DMS114 treated with DMSO at 0.1 percent for 48 hours (cell line): ENCODE results near the gene PSMD3.
"Not testable (repeated sequence)": the region's sequence is repeated elsewhere in the genome, so short reads cannot be mapped to it uniquely, and the experiment has no call there.

Source experiments
- DNase-seq: peaks from one replicate; lab custom pipeline; 2025; ENCODE audit not compliant: unreplicated experiment; lab: John Stamatoyannopoulos, UW

PSMD3 gene

DNA sequence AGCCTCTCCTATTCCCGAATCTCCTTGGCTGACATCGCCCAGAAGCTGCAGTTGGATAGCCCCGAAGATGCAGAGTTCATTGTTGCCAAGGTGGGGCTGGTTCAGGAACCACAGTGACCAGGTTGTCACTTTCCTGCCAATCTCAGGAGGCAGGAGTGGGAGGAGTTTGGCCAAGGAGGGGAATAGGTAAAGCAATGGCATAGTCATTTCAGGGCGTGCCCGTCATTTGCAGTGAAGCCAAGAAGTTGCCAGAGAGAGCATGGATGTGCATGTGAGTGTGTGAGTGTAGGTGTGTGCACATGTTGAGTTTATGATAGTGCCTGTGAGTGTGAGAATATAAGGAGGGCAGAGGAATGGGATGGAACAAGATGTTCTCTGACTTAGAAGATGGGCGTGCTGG lies 14.8 kb downstream of the PSMD3 start:
- DNase-seq = no peak

DNA sequence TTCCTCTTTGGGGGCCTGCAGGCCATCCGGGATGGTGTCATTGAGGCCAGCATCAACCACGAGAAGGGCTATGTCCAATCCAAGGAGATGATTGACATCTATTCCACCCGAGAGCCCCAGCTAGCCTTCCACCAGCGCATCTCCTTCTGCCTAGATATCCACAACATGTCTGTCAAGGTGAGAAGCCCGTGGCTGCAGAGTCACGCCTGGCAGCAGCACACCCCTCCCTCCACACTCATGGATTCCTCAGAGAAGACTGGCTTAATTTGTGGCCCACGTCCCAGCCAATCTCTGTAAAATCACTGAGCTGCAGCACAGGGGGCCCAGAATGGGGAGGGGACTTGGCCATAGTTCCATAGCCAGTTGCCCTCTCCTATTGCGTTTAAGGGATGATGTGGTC lies 15.6 kb downstream of the PSMD3 start:
- no peak for DNase-seq

DNA sequence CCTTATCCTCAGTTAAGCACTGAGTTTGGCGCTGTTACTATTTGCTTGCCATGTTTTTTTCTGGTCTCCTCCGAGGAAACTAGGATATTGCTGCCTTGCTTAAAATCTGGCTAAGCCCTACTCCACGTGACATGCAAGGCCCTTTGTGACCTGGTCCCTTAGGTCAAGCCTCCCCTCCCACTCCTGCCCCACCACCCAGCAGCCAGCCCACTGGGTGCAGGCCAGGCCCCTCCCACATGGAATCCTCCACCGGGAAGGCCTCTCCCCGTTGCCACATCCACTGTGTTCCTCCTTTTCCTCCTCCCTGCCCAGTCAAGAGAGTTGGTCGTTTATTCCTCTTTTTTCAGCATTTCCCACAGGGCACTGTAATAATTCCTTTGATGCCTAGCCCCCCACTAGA lies 16.2 kb downstream of the PSMD3 start:
- DNase-seq = no peak

DNA sequence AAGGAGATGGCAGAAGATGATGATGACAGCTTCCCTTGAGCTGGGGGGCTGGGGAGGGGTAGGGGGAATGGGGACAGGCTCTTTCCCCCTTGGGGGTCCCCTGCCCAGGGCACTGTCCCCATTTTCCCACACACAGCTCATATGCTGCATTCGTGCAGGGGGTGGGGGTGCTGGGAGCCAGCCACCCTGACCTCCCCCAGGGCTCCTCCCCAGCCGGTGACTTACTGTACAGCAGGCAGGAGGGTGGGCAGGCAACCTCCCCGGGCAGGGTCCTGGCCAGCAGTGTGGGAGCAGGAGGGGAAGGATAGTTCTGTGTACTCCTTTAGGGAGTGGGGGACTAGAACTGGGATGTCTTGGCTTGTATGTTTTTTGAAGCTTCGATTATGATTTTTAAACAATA lies 16.9 kb downstream of the PSMD3 start:
- no peak for DNase-seq

DNA sequence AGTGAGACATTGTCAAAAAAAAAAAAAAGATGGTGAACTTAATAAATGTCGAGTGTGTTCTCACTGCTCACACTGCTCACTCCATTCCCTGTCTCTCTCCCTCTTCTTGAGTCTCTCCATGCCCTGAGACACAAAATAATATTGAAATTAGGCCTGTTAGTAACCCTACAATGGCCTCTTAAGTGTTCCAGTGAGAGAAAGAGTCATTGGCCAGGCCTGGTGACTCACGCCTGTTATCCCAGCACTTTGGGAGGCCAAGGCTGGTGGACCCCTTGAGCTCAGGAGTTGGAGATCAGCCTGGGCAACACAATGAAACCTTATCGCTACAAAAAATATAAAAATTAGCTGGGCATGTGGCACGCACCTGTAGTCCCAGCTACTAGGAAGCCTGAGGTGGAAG lies 18.5 kb downstream of the PSMD3 start:
- DNase-seq = no peak

DNA sequence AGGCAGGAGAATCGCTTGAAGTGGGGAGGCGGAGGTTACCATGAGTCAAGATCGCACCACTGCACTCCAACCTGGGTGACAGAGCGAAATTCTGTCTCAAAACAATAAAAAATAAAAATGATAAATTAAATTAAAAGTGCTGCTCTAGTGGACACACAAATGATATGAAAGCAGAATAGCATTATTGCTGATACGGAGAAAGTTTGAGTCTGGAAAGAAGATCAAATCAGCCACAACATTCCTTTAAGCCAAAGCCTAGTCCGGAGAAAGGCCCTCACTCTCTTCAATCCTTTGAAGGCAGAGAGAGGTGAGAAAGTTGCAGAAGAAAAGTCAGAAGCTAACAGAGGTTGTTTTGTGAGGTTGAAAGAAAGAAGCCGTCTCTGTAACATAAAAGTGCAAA lies 19.6 kb downstream of the PSMD3 start:
- DNase-seq = no peak

DNA sequence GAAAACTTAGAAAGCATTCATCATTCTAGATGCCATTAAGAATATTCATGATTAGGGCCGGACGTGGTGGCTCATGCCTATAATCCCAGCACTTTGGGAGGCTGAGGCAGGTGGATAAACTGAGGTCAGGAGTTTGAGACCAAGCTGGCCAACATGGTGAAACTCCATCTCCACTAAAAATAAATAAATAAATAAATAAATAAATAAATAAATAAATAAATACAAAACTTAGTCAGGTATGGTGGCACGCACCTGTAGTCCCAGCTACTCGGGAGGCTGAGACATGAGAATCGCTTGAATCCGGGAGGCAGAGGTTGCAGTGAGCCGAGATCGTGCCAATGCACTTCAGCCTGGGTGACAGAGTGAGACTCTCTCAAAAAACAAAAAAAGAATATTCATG lies 20.7 kb downstream of the PSMD3 start:
- not testable (repeated sequence) for DNase-seq

DNA sequence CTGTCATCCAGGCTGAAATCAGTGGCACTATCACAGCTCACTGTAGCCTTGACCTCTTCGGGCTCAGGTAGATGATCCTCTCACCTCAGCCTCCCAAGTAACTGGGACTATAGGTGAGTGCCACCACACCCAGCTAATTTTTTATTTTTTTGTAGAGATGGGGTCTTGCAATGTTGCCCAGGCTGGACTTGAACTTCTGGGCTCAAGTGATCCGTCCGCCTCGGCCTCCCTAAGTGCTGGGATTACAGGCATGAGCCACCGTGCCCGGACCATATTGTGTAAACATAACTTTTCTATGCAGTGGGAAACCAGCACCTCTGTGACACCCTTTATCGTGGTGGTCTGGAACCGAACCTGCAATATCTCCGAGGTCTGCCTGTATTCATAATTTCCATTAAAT lies 23.5 kb downstream of the PSMD3 start:
- no peak for DNase-seq

DNA sequence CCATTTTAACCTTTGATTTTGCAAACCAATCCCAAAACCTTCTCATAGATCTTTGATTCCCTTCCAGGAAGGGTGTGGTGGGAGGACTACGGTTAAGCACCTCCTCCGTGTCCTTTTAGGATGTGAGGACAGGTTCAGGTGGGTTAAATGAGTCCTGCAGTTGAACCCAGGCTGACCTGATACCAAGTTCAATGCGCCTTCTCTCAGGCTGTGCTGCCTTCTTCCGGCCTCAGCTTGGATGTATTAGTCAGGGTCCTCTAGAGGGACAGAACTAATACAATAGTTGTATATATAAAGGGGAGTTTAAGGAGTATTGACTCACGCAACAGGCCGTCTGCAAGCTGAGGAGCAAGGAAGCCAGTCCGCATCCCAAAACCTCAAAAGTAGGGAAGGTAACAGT lies 24.1 kb downstream of the PSMD3 start:
- DNase-seq = no peak

DNA sequence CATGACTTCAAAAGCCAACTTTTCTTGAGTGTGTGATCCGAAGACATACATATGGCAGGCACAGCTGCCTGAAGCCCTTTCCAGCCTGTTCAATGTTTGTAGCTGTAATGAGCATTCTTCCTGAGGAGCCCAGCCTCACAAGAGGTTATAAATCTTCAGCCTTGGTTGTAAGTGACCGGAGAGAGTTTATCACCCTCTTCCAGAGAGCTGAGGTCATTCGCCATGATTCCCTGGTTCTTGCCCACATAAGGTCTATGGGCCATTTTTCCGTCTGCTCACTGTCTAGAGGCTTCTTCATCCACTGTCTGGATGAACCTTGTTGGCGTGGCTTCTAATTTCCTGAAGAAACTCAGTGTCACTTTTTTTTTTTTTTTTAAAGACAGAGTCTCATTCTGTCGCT lies 24.9 kb downstream of the PSMD3 start:
- DNase-seq = no peak

DNA sequence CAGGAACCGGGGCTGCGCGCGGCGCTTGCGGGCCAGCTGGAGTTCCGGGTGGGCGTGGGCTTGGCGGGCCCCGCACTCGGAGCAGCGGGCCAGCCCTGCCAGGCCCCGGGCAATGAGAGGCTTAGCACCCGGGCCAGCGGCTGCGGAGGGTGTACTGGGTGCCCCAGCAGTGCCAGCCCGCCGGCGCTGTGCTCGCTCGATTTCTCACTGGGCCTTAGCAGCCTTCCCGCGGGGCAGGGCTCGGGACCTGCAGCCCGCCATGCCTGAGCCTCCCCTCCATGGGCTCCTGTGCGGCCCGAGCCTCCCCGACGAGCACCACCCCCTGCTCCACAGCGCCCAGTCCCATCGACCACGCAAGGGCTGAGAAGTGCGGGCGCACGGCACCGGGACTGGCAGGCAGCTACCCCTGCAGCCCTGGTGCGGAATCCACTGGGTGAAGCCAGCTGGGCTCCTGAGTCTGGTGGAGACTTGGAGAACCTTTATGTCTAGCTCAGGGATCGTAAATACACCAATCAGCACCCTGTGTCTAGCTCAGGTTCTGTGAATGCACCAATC lies 30.4 kb downstream of the PSMD3 start:
- not testable (repeated sequence) for DNase-seq

DNA sequence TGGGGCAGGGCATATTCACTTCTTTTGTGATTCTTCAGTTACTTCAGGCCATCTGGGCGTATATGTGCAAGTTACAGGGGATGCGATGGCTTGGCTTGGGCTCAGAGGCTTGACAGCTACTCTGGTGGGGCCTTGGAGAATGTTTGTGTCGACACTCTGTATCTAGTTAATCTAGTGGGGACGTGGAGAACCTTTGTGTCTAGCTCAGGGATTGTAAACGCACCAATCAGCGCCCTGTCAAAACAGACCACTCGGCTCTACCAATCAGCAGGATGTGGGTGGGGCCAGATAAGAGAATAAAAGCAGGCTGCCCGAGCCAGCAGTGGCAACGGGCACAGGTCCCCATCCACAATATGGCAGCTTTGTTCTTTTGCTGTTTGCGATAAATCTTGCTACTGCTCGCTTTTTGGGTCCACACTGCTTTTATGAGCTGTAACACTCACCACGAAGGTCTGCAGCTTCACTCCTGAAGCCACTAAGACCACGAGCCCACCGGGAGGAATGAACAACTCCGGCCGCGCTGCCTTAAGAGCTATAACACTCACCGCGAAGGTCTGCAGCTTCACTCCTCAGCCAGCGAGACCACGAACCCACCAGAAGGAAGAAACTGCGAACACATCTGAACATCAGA lies 31.5 kb downstream of the PSMD3 start:
- DNase-seq = not testable (repeated sequence)

DNA sequence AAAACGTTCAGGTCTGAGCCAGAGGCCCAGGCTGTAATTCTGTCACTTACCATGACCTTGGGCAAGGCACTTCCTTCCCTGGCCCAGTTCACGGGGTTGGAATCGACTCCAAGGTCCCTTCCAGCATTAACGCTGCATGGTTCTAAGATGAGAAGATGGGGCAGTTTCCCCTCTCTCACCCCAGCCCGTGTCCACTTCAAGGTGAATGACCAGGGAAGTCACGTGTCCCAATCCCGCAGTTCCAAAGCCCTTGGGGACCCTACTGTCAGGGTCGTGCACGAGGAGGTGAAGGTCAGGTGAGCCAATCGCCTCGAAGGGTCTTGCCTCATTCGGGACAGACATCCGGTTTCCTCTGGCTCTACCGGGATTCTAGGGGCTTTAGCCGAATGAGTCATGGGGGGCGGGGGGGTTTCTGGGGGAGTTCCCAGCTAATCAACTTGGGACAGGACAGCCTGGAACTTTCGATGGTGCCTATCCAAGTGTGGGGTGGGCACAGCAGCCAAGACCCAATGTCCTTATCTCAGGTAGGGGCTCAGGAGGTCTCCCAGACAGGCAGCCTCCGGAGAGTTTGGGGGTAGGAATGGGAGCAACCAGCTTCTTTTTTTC lies 33.9 kb downstream of the PSMD3 start:
- no peak for DNase-seq

DNA sequence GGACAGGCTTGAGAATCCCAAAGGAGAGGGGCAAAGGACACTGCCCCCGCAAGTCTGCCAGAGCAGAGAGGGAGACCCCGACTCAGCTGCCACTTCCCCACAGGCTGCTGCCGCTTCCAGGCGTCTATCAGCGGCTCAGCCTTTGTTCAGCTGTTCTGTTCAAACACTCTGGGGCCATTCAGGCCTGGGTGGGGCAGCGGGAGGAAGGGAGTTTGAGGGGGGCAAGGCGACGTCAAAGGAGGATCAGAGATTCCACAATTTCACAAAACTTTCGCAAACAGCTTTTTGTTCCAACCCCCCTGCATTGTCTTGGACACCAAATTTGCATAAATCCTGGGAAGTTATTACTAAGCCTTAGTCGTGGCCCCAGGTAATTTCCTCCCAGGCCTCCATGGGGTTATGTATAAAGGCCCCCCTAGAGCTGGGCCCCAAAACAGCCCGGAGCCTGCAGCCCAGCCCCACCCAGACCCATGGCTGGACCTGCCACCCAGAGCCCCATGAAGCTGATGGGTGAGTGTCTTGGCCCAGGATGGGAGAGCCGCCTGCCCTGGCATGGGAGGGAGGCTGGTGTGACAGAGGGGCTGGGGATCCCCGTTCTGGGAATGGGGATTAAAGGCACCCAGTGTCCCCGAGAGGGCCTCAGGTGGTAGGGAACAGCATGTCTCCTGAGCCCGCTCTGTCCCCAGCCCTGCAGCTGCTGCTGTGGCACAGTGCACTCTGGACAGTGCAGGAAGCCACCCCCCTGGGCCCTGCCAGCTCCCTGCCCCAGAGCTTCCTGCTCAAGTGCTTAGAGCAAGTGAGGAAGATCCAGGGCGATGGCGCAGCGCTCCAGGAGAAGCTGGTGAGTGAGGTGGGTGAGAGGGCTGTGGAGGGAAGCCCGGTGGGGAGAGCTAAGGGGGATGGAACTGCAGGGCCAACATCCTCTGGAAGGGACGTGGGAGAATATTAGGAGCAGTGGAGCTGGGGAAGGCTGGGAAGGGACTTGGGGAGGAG lies 34.7 kb downstream of the PSMD3 start, which contains the start of gene CSF3:
Gene CSF3 (plus strand): TSS at position 436 of the 993 bp plus-strand sequence. CDS start 35 bp downstream, at position 471.
- no peak for DNase-seq

DNA sequence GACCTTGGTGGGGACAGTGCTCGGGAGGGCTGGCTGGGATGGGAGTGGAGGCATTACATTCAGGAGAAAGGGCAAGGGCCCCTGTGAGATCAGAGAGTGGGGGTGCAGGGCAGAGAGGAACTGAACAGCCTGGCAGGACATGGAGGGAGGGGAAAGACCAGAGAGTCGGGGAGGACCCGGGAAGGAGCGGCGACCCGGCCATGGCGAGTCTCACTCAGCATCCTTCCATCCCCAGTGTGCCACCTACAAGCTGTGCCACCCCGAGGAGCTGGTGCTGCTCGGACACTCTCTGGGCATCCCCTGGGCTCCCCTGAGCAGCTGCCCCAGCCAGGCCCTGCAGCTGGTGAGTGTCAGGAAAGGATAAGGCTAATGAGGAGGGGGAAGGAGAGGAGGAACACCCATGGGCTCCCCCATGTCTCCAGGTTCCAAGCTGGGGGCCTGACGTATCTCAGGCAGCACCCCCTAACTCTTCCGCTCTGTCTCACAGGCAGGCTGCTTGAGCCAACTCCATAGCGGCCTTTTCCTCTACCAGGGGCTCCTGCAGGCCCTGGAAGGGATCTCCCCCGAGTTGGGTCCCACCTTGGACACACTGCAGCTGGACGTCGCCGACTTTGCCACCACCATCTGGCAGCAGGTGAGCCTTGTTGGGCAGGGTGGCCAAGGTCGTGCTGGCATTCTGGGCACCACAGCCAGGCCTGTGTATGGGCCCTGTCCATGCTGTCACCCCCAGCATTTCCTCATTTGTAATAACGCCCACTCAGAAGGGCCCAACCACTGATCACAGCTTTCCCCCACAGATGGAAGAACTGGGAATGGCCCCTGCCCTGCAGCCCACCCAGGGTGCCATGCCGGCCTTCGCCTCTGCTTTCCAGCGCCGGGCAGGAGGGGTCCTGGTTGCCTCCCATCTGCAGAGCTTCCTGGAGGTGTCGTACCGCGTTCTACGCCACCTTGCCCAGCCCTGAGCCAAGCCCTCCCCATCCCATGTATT lies 35.7 kb downstream of the PSMD3 start:
- DNase-seq = no peak

DNA sequence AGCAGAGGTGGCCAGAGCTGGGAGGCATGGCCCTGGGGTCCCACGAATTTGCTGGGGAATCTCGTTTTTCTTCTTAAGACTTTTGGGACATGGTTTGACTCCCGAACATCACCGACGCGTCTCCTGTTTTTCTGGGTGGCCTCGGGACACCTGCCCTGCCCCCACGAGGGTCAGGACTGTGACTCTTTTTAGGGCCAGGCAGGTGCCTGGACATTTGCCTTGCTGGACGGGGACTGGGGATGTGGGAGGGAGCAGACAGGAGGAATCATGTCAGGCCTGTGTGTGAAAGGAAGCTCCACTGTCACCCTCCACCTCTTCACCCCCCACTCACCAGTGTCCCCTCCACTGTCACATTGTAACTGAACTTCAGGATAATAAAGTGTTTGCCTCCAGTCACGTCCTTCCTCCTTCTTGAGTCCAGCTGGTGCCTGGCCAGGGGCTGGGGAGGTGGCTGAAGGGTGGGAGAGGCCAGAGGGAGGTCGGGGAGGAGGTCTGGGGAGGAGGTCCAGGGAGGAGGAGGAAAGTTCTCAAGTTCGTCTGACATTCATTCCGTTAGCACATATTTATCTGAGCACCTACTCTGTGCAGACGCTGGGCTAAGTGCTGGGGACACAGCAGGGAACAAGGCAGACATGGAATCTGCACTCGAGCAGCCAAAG lies 36.9 kb downstream of the PSMD3 start:
- DNase-seq = no peak

DNA sequence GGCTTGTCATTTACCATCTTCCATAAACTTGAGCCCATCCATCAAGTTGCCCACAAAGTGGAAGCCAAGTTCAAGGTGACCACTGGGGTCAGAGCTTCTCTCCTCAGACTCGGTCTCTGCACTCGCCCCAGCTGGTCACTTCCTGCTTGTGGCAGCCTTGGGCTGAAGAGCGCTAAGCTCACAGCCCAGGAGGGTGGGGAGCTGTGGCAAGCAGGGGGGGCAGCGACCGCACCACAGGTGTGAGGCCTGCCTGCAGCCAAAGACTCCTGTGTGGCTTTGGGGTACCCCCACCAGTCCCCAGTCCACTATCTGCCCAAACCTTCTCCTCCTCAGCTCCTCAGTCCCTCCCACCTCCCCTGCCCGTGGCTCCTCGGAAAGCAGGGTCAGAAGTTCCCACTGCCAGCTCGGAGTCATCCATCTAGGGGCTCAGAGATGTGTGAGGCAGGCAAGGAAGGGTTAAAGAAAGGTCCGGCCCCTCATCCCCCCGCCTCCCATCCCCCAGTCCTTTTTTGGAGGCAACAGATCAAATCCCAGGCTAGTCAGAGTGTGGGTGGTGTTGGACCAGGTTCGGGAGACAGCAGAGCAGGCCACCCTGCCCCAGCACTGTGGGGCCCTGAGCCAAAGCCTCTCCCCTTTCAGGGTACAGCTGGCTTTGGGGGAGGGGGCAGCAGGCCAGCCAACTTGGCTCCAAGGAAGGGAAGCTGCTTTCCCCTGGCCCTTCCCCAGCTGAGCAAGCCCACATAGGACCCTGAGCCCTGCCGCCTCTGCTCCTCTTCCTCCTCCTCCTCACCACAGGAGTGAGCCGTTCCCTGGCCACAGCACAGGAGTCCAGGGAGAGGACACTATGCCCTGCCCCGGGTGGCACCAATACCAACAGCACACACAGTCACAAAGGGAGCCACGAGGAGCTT lies 37.9 kb downstream of the PSMD3 start:
- no peak for DNase-seq

DNA sequence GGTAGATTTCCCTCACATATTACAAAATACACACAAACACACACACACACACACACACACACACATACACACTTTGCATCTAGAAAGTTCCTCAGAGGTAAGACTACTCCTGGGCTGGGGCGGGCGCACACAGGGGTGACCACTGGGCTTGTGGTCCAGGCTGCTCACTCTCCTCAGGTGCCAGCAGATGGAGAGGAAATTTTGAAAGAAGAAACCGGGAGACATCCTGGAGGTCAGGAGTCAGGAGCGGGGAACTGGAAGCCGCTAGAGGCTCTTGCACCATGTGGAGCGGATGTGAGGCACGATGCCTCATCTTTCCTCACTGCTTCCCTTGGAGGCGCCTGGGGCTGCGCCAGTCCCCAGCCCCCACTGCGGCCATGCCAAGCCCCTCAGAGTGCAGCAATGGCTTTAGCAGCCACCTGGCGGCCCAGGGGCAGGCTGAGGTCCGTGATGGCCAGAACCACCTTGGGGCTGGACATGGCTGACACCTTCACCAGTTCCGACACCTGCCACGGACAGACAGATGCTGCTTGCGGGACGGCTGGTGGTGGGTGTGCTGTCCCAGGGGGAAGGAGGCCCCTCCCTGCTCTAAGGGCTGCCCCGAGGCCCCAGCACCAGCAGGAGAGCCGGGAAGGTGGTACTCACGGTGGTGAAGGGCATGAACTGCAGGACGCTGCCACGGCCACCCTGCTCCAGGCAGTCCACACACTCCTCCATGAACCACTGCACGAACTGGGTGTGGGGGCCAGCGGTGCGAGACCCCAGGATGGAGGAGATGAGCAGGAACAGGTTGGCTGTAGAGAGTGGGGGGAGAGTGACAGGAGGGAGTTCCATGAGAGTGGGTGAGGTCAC lies 38.8 kb downstream of the PSMD3 start:
- no peak for DNase-seq
